NB4 (cell line): Measurements from ENCODE around the gene SH2D5.

Experiments
- MAX ChIP-seq: IDR thresholded peaks from 2 replicates; pipeline ENCODE4 v1.6.1; 2011; ENCODE audit warnings: low read depth, low read length
- POLR2A ChIP-seq: IDR thresholded peaks from 2 replicates; pipeline ENCODE4 v1.6.1; 2011; ENCODE audit warnings: mild to moderate bottlenecking; ENCODE audit not compliant: insufficient read length; ENCODE audit errors: extremely low read depth
- TF ChIP-seq, protein P1 (sequence below): IDR thresholded peaks from one replicate; pipeline ENCODE4 v1.5.1; 2012; ENCODE audit warnings: low read depth, low read length

DNA sequence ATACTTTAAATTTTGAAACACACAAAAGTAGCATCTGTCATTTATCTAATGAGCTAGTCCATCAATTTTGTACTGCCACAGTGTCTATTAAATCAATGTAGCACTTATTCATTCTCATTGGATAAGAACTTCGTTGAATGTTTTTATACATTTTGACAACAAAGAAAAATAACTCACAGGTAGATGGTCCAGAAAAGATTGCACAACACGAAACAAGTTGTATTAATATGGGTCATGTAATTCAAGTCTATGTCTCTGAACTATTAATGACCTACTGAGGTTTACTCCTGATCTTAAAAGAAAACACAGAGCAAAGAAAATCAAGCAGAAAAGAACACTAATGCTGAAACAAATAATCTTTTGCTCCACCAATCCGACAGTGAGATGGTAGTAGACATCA lies 39.3 kb upstream of the SH2D5 start:
- TF ChIP-seq POLR2A: no peak
- TF ChIP-seq, protein P1, sequence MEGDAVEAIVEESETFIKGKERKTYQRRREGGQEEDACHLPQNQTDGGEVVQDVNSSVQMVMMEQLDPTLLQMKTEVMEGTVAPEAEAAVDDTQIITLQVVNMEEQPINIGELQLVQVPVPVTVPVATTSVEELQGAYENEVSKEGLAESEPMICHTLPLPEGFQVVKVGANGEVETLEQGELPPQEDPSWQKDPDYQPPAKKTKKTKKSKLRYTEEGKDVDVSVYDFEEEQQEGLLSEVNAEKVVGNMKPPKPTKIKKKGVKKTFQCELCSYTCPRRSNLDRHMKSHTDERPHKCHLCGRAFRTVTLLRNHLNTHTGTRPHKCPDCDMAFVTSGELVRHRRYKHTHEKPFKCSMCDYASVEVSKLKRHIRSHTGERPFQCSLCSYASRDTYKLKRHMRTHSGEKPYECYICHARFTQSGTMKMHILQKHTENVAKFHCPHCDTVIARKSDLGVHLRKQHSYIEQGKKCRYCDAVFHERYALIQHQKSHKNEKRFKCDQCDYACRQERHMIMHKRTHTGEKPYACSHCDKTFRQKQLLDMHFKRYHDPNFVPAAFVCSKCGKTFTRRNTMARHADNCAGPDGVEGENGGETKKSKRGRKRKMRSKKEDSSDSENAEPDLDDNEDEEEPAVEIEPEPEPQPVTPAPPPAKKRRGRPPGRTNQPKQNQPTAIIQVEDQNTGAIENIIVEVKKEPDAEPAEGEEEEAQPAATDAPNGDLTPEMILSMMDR: no peak
- TF ChIP-seq MAX: no peak
